CMK (cell line): ENCODE results near the gene TBC1D4.
"Not testable (repeated sequence)": the region's sequence is repeated elsewhere in the genome, so short reads cannot be mapped to it uniquely, and the experiment has no call there.

Experiments used
- DNase-seq: peaks from one replicate; pipeline ENCODE4 v3.0.0-alpha.2; 2010; ENCODE audit warnings: low read depth

TBC1D4 gene

GRCh38 chr13:75264611-75265010 is 217.4 kb downstream of the TBC1D4 start:
- no peak for DNase-seq

- DNase-seq, result no peak
Observed at GRCh38 chr13:75263741-75264407, 218.1 kb downstream of the TBC1D4 start.

DNA sequence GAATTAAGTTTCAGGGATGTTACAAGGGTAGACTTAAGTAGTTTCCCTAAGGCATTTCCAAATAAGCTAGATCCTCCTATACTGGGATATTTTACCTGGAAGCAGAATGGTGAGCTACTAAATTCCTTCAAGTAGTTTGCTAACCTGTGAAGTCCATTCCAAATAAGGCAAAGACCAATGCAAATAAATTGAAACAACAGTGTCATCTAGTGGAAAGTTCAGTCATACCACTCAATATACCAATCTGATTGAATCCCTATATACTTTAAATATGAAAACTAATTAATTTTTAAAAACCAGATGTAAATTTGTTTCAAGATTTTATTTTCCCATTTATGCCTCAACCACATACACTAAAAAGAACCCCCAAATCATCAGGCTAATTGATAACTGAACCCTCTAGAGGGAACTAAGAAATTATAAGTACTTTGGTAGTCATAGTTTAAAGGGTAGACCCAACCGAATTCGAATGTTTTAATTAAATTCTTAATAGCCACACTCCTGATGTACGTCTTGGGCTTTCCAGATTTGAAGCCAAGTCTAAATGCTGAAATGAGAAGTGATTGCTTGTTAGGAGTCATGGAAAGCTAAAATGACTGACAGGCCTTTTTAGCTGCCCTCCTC is 223.7 kb downstream of the TBC1D4 start:
- DNase-seq, result no peak

- no peak for DNase-seq
Observed at GRCh38 chr13:75256922-75257321, 225.0 kb downstream of the TBC1D4 start.

DNA sequence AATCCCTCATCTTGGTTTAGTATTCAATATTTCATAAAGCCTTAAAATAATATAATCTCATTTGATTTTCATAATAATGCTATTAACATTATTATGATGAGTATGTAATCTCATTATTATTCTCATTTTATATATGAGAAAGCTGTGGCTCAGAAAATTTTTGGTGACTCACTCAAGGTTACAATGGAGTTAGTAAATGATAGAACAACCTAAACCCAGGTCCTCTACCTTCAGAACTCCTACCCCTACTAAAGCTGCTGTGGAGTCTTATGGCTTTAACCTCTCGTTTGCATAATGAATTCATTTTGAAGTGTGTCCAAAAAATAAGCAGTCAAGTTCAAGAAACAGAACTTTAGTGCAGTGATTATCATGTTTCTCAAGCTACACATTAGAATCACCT is 226.3 kb downstream of the TBC1D4 start:
- no peak for DNase-seq

- no peak for DNase-seq
Observed at GRCh38 chr13:75255147-75255546, 226.8 kb downstream of the TBC1D4 start.

DNA sequence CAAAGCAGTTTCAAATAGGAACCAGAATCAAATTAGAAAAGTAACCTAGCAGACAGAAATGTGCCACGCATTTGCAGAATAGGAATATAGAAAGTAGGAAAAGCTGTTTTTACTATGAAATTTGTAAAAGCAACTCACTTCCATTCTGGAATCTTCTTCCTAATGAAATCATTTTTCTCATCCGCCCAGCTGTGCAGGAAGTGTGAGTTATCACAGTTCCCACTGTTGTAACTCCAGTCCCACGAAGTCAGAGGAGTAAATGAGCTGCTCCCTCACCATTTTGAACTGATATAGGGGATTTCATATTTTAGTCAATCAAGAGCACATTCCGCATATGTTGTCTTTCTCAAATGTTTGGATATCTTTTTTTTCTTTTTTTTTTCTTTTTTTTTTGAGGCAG is 230.8 kb downstream of the TBC1D4 start:
- no peak for DNase-seq

DNA sequence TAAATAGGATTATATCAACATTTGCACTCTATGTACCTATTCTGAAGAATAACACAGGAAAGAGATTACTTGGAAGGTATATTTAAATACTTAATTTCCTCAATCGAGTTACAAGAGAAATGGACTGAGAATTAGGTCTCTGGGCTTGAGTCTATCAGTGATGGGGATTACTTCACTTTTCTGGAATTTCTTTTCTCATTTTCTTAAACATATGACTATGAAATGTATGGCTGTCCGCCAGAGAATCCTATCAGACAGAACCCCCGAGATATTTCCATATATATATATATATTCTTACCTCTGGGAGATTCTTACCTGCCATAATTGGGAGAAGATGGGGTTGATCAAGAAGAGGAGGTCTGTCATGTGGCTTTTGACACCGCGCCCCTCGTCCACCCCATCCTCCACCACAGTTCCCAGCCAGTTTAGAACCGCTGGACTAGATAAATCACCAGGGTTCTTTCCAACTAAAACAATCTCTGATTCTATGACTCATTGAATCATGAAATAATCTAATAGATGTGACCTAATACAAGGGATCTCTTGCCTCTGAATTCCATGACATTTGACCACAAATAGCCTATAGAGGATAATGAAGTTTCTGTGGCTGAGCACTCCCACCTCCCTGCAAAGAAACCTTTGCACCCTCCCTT is 231.3 kb downstream of the TBC1D4 start:
- DNase-seq, result no peak

- not testable (repeated sequence) for DNase-seq
Observed at GRCh38 chr13:75245578-75245977, 236.4 kb downstream of the TBC1D4 start.

- not testable (repeated sequence) for DNase-seq
Observed at GRCh38 chr13:75240240-75240639, 241.7 kb downstream of the TBC1D4 start.

GRCh38 chr13:75236774-75237173 is 245.2 kb downstream of the TBC1D4 start:
- no peak for DNase-seq
